Gastroesophageal sphincter (tissue), 3 donors: ENCODE measurements around the gene BRD1.

Experiments used
- CTCF ChIP-seq, 4 experiments: fragments of 200-600 bp in 2 of 4; fragments of 450-650 bp in 2 of 4; sonication (generic) in 1 of 4; IDR thresholded peaks; one replicate each; pipeline ENCODE4 v1.5.1; 2017 to 2019; ENCODE audit warnings: antibody characterized with exemption in 4 of 4, mild to moderate bottlenecking in 2 of 4, moderate library complexity in 2 of 4
- POLR2A ChIP-seq, 2 donors: fragments of 450-650 bp; IDR thresholded peaks; one replicate each; pipeline ENCODE4 v1.6.1; 2017; ENCODE audit warnings: antibody characterized with exemption in 2 of 2, mild to moderate bottlenecking in 2 of 2, moderate library complexity in 1 of 2

- TF ChIP-seq CTCF (IDR thresholded peaks at IDR 0.05) (no peak), POLR2A (IDR thresholded peaks at IDR 0.05) (no peak)
Observed at GRCh38 chr22:49829044-49829853, 1.6 kb upstream of the BRD1 start.
